Parathyroid adenoma (tissue), 2 donors: ENCODE results near the gene CTSL.

Source experiments
- H2AFZ ChIP-seq: fragments of 300-600 bp; sonication (generic); one replicate; pipeline ENCODE4 v1.7.0; 2017; ENCODE audit warnings: antibody characterized with exemption, mild to moderate bottlenecking
- H3K27ac ChIP-seq: fragments of 300-600 bp; sonication (generic); one replicate; pipeline ENCODE4 v1.7.0; 2017
- H3K27me3 ChIP-seq: fragments of 300-600 bp; sonication (generic); one replicate; pipeline ENCODE4 v1.7.0; 2017; ENCODE audit warnings: low read length; ENCODE audit not compliant: control insufficient read depth, insufficient read depth
- H3K36me3 ChIP-seq: fragments of 300-600 bp; sonication (generic); one replicate; pipeline ENCODE4 v1.7.0; 2017; ENCODE audit warnings: low read length; ENCODE audit not compliant: control insufficient read depth, insufficient read depth
- H3K4me1 ChIP-seq: fragments of 300-600 bp; sonication (generic); one replicate; pipeline ENCODE4 v1.7.0; 2017; ENCODE audit warnings: control low read depth
- H3K4me2 ChIP-seq: fragments of 300-600 bp; sonication (generic); one replicate; pipeline ENCODE4 v1.7.0; 2017; ENCODE audit warnings: low read length
- H3K4me3 ChIP-seq: fragments of 300-600 bp; sonication (generic); one replicate; pipeline ENCODE4 v1.7.0; 2017; ENCODE audit warnings: low read depth, low read length
- H3K79me2 ChIP-seq: fragments of 300-600 bp; sonication (generic); one replicate; pipeline ENCODE4 v1.7.0; 2017; ENCODE audit warnings: control low read depth
- H3K9ac ChIP-seq: fragments of 300-600 bp; sonication (generic); one replicate; pipeline ENCODE4 v1.7.0; 2017; ENCODE audit warnings: mild to moderate bottlenecking
- H3K9me3 ChIP-seq: fragments of 300-600 bp; sonication (generic); one replicate; pipeline ENCODE4 v1.7.0; 2017; ENCODE audit warnings: low read length; ENCODE audit not compliant: control insufficient read depth
- CTCF ChIP-seq: fragments of 300-600 bp; sonication (generic); IDR thresholded peaks from one replicate; pipeline ENCODE4 v1.7.0; 2017; ENCODE audit warnings: antibody characterized with exemption, mild to moderate bottlenecking
- donor health status: primary hyperparathyroidism.

The CTSL gene

GRCh38 chr9:87708986-87709728, 16.8 kb upstream of the CTSL start:
- H3K4me3 ChIP-seq: no peak overlapping the region
- no peak for TF ChIP-seq CTCF
- H3K36me3 ChIP-seq: no peaks in the 10 kb centered on the region

GRCh38 chr9:87710443-87710842, 15.5 kb upstream of the CTSL start:
- Histone ChIP-seq H3K79me2 (no peaks in the 10 kb centered on the region), H3K4me2 (no peak overlapping the region), H2AFZ (no peak overlapping the region), H3K27me3 (no peaks in the 10 kb centered on the region), H3K27ac (no peak overlapping the region), H3K9ac (no peak overlapping the region), H3K4me3 (no peak overlapping the region), H3K4me1 (peaks cover 3% of the 10 kb centered on the region), H3K36me3 (no peaks in the 10 kb centered on the region), H3K9me3 (no peaks in the 10 kb centered on the region)
- TF ChIP-seq CTCF: no peak

More at GRCh38 chr9:87708986-87709728, 16.8 kb upstream of the CTSL start:
- Histone ChIP-seq H3K4me1 (peaks cover 3% of the 10 kb centered on the region), H3K79me2 (no peaks in the 10 kb centered on the region), H3K9me3 (no peaks in the 10 kb centered on the region), H2AFZ (no peak overlapping the region), H3K27ac (no peak overlapping the region), H3K9ac (no peak overlapping the region), H3K4me2 (no peak overlapping the region), H3K27me3 (no peaks in the 10 kb centered on the region)

GRCh38 chr9:87711857-87712800, 13.8 kb upstream of the CTSL start:
- Histone ChIP-seq H3K4me2 (no peak overlapping the region), H2AFZ (no peak overlapping the region), H3K79me2 (no peaks in the 10 kb centered on the region), H3K9me3 (no peaks in the 10 kb centered on the region), H3K27ac (no peak overlapping the region), H3K27me3 (no peaks in the 10 kb centered on the region), H3K9ac (no peak overlapping the region), H3K36me3 (no peaks in the 10 kb centered on the region), H3K4me3 (no peak overlapping the region), H3K4me1 (peaks cover 3% of the 10 kb centered on the region)
- no peak for TF ChIP-seq CTCF

- no peak for TF ChIP-seq CTCF
- Histone ChIP-seq H3K4me3 (no peak overlapping the region), H3K27me3 (no peaks in the 10 kb centered on the region), H3K36me3 (no peaks in the 10 kb centered on the region), H3K4me2 (no peak overlapping the region), H3K4me1 (peaks cover 3% of the 10 kb centered on the region), H2AFZ (no peak overlapping the region), H3K79me2 (no peaks in the 10 kb centered on the region), H3K9me3 (no peaks in the 10 kb centered on the region), H3K27ac (no peak overlapping the region), H3K9ac (no peak overlapping the region)
Measured at GRCh38 chr9:87712801-87713277, 13.1 kb upstream of the CTSL start.
